AG08396 (cell line): ENCODE data around the gene GEMIN2.
"Not testable (repeated sequence)": the region's sequence is repeated elsewhere in the genome, so short reads cannot be mapped to it uniquely, and the experiment has no call there.

Experiments
- DNase-seq: peaks from one replicate; pipeline ENCODE4 v3.0.0; 2012; ENCODE audit warnings: low spot score, mixed read lengths

The GEMIN2 gene

DNA sequence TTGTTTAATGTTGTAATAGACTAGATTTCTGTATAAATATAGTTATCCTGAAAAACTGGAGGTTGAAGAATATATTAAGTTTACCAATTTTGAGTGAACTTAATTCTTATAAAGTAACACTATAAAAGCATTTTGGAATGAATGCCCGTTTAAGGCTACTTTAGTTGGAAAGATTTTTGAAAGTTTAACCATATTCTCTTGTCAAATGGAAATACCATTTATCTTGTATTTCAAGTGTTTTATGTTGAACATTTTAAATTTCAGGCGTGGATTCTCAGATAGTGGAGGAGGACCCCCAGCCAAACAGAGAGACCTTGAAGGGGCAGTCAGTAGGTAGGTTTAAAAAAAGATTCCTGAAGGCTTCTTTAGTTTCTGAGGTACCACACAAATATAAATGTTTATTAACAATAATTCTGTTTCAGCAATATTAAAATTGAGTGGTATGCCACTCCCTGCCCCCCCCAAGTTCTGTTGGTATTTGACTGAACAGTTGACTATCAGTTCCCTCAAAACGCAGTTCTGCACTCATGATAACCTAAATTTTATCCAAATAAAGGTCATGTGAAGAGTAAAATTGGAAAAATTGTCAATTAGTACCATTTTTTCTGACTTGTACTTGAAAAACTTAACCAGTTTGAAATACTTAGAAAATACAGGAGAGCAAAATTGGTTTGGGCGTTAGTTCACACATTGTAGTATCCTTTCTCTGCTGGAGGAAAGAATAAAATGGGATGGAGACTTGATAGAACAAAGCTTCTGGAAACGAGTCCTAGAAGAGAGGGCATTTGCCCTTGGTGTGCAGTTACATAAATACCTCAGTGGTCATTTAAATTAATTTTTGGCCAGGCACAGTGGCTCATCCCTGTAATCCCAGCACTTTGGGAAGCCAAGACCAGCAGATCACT, 62.4 kb downstream of the GEMIN2 start:
- no peak for DNase-seq

DNA sequence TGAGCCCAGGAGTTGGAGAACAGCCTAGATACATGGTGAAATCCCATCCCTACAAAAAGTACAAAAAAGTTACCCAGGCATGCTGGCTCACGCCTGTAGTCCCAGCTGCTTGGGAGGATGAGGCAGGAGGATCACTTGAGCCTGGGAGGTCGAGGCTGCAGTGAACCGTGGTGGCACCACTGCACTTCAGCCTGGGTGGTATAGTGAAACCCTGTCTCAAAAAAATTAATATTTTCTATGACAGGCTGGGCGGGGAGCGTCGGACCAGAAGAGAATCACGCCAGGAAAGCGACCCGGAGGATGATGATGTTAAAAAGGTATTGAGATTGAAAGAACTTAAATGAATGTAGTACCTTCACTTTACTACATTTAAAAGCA, 63.0 kb downstream of the GEMIN2 start:
- no peak for DNase-seq

DNA sequence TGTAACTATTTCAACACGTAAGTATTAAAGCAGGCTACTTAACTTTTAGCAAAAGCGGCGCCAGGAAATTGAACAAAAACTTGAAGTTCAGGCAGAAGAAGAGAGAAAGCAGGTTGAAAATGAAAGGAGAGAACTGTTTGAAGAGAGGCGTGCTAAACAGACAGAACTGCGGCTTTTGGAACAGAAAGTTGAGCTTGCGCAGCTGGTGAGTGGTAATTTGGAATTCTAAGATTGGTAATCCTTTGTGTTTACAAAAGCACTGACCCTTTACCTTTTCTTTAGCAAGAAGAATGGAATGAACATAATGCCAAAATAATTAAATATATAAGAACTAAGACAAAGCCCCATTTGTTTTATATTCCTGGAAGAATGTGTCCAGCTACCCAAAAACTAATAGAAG, 64.9 kb downstream of the GEMIN2 start:
- DNase-seq, result no peak

DNA sequence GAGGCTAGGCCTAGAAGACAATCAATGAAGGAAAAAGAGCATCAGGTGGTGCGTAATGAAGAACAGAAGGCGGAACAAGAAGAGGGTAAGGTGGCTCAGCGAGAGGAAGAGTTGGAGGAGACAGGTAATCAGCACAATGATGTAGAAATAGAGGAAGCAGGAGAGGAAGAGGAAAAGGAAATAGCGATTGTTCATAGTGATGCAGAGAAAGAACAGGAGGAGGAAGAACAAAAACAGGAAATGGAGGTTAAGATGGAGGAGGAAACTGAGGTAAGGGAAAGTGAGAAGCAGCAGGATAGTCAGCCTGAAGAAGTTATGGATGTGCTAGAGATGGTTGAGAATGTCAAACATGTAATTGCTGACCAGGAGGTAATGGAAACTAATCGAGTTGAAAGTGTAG, 66.4 kb downstream of the GEMIN2 start:
- DNase-seq, result no peak

DNA sequence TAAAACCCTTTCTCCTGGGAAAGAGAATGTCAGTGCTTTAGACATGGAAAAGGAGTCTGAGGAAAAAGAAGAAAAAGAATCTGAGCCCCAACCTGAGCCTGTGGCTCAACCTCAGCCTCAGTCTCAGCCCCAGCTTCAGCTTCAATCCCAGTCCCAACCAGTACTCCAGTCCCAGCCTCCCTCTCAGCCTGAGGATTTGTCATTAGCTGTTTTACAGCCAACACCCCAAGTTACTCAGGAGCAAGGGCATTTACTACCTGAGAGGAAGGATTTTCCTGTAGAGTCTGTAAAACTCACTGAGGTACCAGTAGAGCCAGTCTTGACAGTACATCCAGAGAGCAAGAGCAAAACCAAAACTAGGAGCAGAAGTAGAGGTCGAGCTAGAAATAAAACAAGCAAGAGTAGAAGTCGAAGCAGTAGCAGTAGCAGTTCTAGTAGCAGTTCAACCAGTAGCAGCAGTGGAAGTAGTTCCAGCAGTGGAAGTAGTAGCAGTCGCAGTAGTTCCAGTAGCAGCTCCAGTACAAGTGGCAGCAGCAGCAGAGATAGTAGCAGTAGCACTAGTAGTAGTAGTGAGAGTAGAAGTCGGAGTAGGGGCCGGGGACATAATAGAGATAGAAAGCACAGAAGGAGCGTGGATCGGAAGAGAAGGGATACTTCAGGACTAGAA, 67.0 kb downstream of the GEMIN2 start:
- DNase-seq, result no peak

DNA sequence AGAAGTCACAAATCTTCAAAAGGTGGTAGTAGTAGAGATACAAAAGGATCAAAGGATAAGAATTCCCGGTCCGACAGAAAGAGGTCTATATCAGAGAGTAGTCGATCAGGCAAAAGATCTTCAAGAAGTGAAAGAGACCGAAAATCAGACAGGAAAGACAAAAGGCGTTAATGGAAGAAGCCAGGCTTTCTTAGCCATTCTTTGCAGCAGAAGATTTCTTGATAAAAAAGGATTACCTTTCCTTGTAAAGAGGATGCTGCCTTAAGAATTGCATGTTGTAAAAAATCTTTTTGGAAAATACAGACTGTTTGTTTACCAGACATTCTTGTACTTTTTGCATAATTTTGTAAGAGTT, 67.5 kb downstream of the GEMIN2 start:
- no peak for DNase-seq

DNA sequence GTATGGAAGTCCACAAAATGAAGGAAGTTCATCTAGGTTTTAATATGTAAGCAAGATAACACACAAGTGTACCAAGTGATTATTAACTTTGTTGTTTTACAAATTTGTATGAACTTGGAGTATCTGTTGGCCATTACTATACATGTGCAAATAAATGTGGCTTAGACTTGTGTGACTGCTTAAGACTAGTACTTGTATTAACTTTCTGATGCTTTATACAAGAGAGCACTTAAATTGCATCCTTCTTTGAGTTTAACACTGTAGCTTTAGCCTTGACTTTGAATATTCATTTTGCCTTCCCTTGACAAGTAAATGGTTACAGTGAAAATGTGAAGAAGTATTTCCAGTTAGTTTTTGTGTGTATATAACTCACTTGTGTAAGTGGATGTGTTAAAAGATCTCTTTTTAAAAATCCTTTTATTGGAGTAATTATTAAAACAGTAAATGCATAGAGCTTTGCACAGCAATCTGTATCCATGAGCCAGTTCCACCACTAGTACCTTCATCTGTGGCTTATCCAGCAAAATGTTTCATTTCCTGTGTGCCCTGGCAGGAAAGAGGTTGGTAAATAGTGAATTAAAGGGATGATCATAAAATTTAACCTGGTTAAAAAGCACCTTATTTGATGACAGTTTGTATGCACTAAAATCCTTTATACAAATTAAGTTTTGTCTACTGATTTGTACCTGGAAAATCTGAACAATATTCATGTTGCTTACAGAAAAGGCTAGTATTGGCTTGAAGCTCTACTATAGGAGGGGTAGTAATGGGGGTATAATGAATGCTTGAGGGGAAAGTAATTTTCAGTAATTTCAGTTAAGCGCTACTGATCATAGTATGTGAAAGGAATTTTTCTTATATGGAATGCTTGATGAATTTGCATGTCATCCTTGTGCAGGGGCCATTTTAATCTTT, 68.9 kb downstream of the GEMIN2 start:
- DNase-seq, result no peak

DNA sequence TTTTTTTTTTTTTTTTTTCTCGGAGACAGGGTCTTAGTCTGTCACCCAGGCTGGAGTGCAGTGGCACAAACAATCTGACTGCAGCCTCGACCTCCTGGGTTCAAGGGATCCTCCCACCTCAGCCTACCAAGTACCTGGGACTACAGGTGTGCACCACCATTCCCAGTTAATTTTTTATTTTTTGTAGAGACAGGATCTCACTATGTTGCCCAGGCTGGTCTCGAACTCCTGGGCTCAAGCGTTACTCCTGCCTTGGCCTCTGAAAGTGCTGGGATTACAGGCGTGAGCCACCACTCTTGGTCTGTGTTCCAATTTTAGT, 69.5 kb downstream of the GEMIN2 start:
- not testable (repeated sequence) for DNase-seq

DNA sequence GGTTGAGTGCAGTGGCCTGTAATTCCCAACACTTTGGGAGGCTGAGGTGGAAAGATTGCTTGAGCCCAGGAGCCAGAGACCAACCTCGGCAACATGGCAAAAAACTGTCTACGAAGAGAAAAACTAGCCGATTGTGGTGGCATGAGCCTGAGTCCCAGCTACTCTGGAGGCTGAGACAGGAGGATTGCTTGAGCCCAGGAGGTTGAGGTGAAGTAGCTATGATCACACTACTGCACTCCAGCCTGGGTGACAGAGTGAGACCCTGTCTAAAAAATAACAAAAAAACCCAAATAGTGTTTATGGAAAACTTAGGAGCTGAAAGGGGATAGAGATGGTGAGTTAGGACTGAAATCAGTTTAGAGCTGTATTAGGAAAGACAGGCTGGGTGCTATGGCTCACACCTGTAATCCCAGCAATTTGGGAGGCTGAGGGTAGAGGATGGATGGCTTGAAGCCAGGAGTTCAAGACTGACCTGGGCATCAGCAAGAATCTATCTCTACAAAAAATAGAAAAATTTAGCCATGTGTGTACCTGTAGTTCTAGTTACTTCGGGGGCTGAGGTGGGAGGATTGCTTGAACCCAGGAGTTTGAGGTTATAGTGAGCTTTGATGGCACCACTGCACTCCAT, 70.6 kb downstream of the GEMIN2 start:
- DNase-seq, result no peak

DNA sequence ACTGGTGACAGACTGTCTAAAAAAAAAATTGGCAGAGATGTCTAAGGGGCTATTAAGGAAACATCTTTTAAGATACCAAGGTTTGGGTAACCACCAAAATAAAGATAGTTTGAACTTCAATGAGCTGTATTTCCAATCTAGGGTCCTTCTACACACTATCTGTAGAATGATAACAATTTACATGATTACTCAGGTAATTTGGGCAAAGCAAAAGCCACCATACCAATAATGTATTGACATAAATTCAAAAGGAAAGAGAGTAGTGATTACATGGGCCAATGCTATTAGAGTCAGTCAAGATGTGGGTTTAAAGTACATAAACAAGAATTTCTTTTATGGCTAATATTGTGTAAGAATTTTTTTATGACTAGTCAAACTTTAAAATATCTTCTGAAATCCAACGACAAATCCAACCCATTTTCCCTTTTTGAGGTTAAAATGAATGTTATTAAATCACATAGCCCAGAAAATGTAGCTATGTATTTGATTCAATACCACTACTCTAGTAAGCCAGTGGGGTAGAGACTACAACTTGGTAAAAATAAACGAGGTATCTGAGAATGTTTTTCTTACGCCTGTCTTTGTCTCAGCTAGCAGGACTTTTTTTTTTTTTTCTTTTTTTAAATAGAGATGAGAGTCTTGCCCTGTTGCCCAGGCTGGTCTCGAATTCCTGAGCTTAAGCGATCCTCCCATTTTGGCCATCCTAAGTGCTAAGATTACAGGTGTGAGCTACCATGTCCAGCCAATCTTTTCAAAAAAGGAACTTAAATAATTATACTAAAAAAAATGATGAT, 71.3 kb downstream of the GEMIN2 start:
- no peak for DNase-seq
